Suprapubic skin (tissue), 3 donors: Measurements from ENCODE around the gene SYT8.

Experiments used
- POLR2A ChIP-seq, 2 donors: fragments of 450-650 bp; IDR thresholded peaks; one replicate each; pipeline ENCODE4 v1.6.1; 2017; ENCODE audit warnings: antibody characterized with exemption in 2 of 2, mild to moderate bottlenecking in 2 of 2, moderate library complexity in 2 of 2
- TF ChIP-seq, protein P1 (sequence below), 2 donors: fragments of 200-600 bp in 1 of 2; fragments of 450-650 bp in 1 of 2; sonication (generic) in 1 of 2; IDR thresholded peaks; one replicate each; pipeline ENCODE4 v1.5.1; 2016 to 2019; ENCODE audit warnings: antibody characterized with exemption in 2 of 2, mild to moderate bottlenecking in 1 of 2, moderate library complexity in 1 of 2

DNA sequence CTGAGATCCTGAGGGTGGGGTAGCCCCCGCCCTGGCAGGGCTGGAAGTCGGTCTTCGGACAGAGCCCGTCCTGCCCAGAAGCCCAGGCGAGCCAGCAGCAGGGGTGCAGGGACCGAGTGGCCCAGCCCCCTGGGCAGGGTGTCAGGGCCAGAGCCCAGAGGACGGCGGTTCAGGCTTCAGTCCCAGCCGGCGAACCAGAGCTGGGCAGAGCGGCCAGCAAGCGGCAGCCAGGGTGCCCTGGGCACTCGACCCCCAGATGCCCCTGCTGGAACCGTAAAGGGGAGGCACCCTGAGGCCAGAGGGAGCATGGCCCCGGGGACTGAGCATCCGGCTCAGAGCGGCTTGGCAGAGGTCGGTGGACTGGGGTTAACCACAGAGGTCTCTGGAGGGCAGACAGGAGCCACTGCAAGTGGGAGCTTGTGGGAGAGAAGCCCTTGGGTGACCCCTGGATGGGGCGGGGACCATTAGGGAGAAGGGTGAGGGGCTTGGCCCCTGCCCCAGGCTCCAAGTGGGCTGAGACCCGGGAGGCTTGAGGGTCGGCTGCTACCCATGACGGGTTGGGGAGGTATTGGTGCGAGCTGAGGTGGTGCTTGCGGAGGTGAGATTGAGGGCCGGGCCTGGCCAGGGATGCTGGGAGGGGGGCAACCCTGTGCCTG lies 34.0 kb downstream of the SYT8 start:
- TF ChIP-seq, protein P1, sequence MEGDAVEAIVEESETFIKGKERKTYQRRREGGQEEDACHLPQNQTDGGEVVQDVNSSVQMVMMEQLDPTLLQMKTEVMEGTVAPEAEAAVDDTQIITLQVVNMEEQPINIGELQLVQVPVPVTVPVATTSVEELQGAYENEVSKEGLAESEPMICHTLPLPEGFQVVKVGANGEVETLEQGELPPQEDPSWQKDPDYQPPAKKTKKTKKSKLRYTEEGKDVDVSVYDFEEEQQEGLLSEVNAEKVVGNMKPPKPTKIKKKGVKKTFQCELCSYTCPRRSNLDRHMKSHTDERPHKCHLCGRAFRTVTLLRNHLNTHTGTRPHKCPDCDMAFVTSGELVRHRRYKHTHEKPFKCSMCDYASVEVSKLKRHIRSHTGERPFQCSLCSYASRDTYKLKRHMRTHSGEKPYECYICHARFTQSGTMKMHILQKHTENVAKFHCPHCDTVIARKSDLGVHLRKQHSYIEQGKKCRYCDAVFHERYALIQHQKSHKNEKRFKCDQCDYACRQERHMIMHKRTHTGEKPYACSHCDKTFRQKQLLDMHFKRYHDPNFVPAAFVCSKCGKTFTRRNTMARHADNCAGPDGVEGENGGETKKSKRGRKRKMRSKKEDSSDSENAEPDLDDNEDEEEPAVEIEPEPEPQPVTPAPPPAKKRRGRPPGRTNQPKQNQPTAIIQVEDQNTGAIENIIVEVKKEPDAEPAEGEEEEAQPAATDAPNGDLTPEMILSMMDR (IDR thresholded peaks at IDR 0.05) = no peak
- TF ChIP-seq POLR2A (IDR thresholded peaks at IDR 0.05) = no peak
